Gastrocnemius medialis (tissue), 4 donors: ENCODE data around the gene CACNG3.

Experiments
- CTCF ChIP-seq, 5 experiments: fragments of 450-650 bp in 3 of 5; fragments of 200-600 bp in 2 of 5; sonication (generic) in 2 of 5; IDR thresholded peaks in 4 of 5; conservative IDR thresholded peaks in 1 of 5; 1 replicate in 4 of 5; 2 replicates in 1 of 5; pipeline ENCODE4 v1.5.1; 2016 to 2019; ENCODE audit warnings: antibody characterized with exemption in 5 of 5, mild to moderate bottlenecking in 3 of 5, moderate library complexity in 3 of 5
- POLR2A ChIP-seq, 2 donors: fragments of 450-650 bp; IDR thresholded peaks; one replicate each; pipeline ENCODE4 v1.6.1; 2017; ENCODE audit warnings: antibody characterized with exemption in 2 of 2, mild to moderate bottlenecking in 2 of 2, moderate library complexity in 2 of 2

- no peak for TF ChIP-seq CTCF (IDR thresholded peaks at IDR 0.05 in 4 of 5, conservative IDR thresholded peaks at IDR 0.05 in 1 of 5)
- TF ChIP-seq POLR2A (IDR thresholded peaks at IDR 0.05) = no peak
Measured at GRCh38 chr16:24324421-24324820, 68.3 kb downstream of the CACNG3 start.
